WTC11 (cell line): ENCODE measurements around the gene CCDC57. TPM values are rescaled to one million over a fixed set of nuclear protein-coding genes. Genes with fewer than 3 reads are reported as not detected.

ENCODE experiments used
- ATAC-seq: fragments of 200-7000 bp; cut with Tn5 transposase; 2 replicates; pipeline ENCODE4 v1.10.0; 2021; ENCODE audit warnings: mild to moderate bottlenecking, moderate library complexity
- CTCF ChIA-PET: fragments of 300-600 bp; sonication (Branson Sonifier 250); formaldehyde crosslinking; loops from one replicate; lab custom pipeline; 2021; ENCODE audit warnings: antibody characterized with exemption; lab: Charles Lee
- POLR2A ChIA-PET: fragments of 350-600 bp; sonication (Branson Sonifier 250); formaldehyde crosslinking; loops from one replicate; lab custom pipeline; 2021; ENCODE audit warnings: antibody characterized with exemption; lab: Charles Lee
- DNase-seq: peaks from one replicate; pipeline ENCODE4 v3.0.0; 2021; ENCODE audit warnings: low spot score
- H3K27ac Mint-ChIP-seq: 2 replicates; pipeline ENCODE4 v1.8.0; 2021; ENCODE audit warnings: mixed read lengths
- H3K27me3 Mint-ChIP-seq: 2 replicates; pipeline ENCODE4 v1.8.0; 2021; ENCODE audit warnings: low read depth, mild to moderate bottlenecking, moderate library complexity, mixed read lengths
- H3K36me3 Mint-ChIP-seq: 2 replicates; pipeline ENCODE4 v1.8.0; 2021; ENCODE audit warnings: mixed read lengths
- H3K4me1 Mint-ChIP-seq: 2 replicates; pipeline ENCODE4 v1.8.0; 2022; ENCODE audit warnings: mixed read lengths
- H3K4me3 Mint-ChIP-seq: 2 replicates; pipeline ENCODE4 v1.8.0; 2021; ENCODE audit warnings: mild to moderate bottlenecking, moderate library complexity, mixed read lengths
- H3K9me3 Mint-ChIP-seq: 2 replicates; pipeline ENCODE4 v1.8.0; 2021; ENCODE audit warnings: mixed read lengths
- FOXJ3 ChIP-seq: sonication (generic); formaldehyde crosslinking; IDR thresholded peaks from 2 replicates; pipeline ENCODE4 v1.9.0; 2021; ENCODE audit warnings: missing genetic modification reagents, mild to moderate bottlenecking, borderline replicate concordance
- FOXP1 ChIP-seq: sonication (generic); formaldehyde crosslinking; IDR thresholded peaks from 2 replicates; pipeline ENCODE4 v1.8.0; 2022; ENCODE audit warnings: missing genetic modification reagents, mild to moderate bottlenecking, moderate library complexity, borderline replicate concordance
- GTF2I ChIP-seq: fragments of 250-450 bp; sonication (Bioruptor Pico); conservative IDR thresholded peaks from 2 replicates; pipeline ENCODE4 v1.4.0; 2021; ENCODE audit warnings: mild to moderate bottlenecking
- MXD4 ChIP-seq: fragments of 250-450 bp; sonication (Bioruptor Pico); IDR thresholded peaks from 2 replicates; pipeline ENCODE4 v1.8.0; 2021; ENCODE audit warnings: mild to moderate bottlenecking, moderate library complexity, borderline replicate concordance
- OVOL2 ChIP-seq: fragments of 250-450 bp; sonication (Bioruptor Pico); IDR thresholded peaks from 2 replicates; pipeline ENCODE4 v1.9.0; 2021; ENCODE audit warnings: mild to moderate bottlenecking, borderline replicate concordance
- RORB ChIP-seq: fragments of 250-450 bp; sonication (Bioruptor Pico); IDR thresholded peaks from 2 replicates; pipeline ENCODE4 v1.9.0; 2021; ENCODE audit warnings: mild to moderate bottlenecking
- SP1 ChIP-seq: sonication (generic); formaldehyde crosslinking; conservative IDR thresholded peaks from 2 replicates; pipeline ENCODE4 v1.8.1; 2022; ENCODE audit warnings: missing genetic modification reagents
- TEAD1 ChIP-seq: sonication (generic); formaldehyde crosslinking; IDR thresholded peaks from 2 replicates; pipeline ENCODE4 v1.8.0; 2022; ENCODE audit warnings: mild to moderate bottlenecking, missing genetic modification reagents
- ZBTB21 ChIP-seq: sonication (generic); formaldehyde crosslinking; IDR thresholded peaks from 2 replicates; pipeline ENCODE4 v1.8.1; 2023; ENCODE audit warnings: mild to moderate bottlenecking, missing genetic modification reagents, borderline replicate concordance
- ZNF138 ChIP-seq: sonication (generic); formaldehyde crosslinking; conservative IDR thresholded peaks from 2 replicates; pipeline ENCODE4 v1.8.1; 2022; ENCODE audit warnings: mild to moderate bottlenecking, moderate library complexity, missing genetic modification reagents
- ZNF423 ChIP-seq: fragments of 250-450 bp; sonication (Bioruptor Pico); IDR thresholded peaks from 2 replicates; pipeline ENCODE4 v2.1.2; 2022; ENCODE audit warnings: mild to moderate bottlenecking, moderate library complexity
- ZNF671 ChIP-seq: fragments of 250-450 bp; sonication (Bioruptor Pico); IDR thresholded peaks from 2 replicates; pipeline ENCODE4 v1.8.0; 2021; ENCODE audit warnings: mild to moderate bottlenecking
- total RNA-seq: library from RNA; stranded (reverse); gene quantifications from 3 replicates; pipeline ENCODE4 v1.2.3, GENCODE V29; 2021
- TF ChIP-seq, protein P1 (sequence below): fragments of 250-450 bp; sonication (Bioruptor Pico); IDR thresholded peaks from 2 replicates; pipeline ENCODE4 v1.9.0; 2021; ENCODE audit warnings: moderate library complexity, mild to moderate bottlenecking, inconsistent platforms, borderline replicate concordance
- TF ChIP-seq, protein P2 (sequence below): sonication (generic); formaldehyde crosslinking; IDR thresholded peaks from 2 replicates; pipeline ENCODE4 v1.8.1; 2023; ENCODE audit warnings: mild to moderate bottlenecking, missing genetic modification reagents, moderate library complexity
- TF ChIP-seq, protein P3 (sequence below): sonication (generic); formaldehyde crosslinking; IDR thresholded peaks from 2 replicates; pipeline ENCODE4 v1.8.0; 2022; ENCODE audit warnings: mild to moderate bottlenecking, missing genetic modification reagents
- TF ChIP-seq, protein P4 (sequence below): fragments of 250-450 bp; sonication (Bioruptor Pico); IDR thresholded peaks from 2 replicates; pipeline ENCODE4 v1.9.0; 2021; ENCODE audit warnings: mild to moderate bottlenecking, borderline replicate concordance
- TF ChIP-seq, protein P5 (sequence below): sonication (generic); formaldehyde crosslinking; IDR thresholded peaks from 2 replicates; pipeline ENCODE4 v1.8.1; 2022; ENCODE audit warnings: low read depth, missing genetic modification reagents, borderline replicate concordance
- TF ChIP-seq, protein P6 (sequence below): fragments of 250-450 bp; sonication (Bioruptor Pico); conservative IDR thresholded peaks from 2 replicates; pipeline ENCODE4 v1.9.0; 2021; ENCODE audit warnings: mild to moderate bottlenecking

The CCDC57 gene
- total RNA-seq, 1 experiment from 2014 or later, result 20.0 TPM

DNA sequence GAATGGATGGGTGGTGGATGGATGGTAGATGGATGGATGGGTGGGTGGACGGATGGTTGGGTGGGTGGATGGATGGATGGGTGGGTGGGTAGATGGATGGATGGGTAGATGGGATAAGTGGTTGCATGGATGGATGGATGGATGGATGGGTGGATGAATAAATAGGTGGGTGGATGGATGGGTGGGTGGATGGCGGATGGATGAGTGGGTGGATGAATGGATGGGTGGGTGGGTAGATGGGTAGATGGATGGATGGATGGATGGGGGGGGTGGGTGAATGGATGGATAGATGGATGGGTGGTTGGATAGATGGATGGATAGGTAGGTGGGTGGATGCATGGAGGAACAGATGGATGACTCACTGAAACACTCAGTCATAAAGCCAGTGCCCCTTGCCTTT, 63.6 kb downstream of the CCDC57 start:
- DNase-seq (no peak), ATAC-seq (no peak)
- Mint-ChIP-seq H3K4me3 (no peak overlapping the region), H3K27ac (no peak overlapping the region), H3K27me3 (no peaks in the 10 kb centered on the region; the same call in 1 of the 2 replicates), H3K36me3 (peaks cover 16% of the 10 kb centered on the region), H3K4me1 (0 out of 2 replicates have a peak, but pooled peaks cover 3% of the 10 kb centered on the region), H3K9me3 (peaks cover 4% of the 10 kb centered on the region; the same call in 1 of the 2 replicates)
- ChIA-PET POLR2A (no interaction called here), CTCF (no interaction called here)
- TF ChIP-seq TEAD1 (CRISPR knock-in tag) (no peak), ZBTB21 (CRISPR knock-in tag) (no peak), FOXP1 (no peak), RORB (CRISPR knock-in tag) (no peak), GTF2I (CRISPR knock-in tag) (no peak), ZNF671 (CRISPR knock-in tag) (no peak), OVOL2 (CRISPR knock-in tag) (no peak)
- TF ChIP-seq, protein P1, sequence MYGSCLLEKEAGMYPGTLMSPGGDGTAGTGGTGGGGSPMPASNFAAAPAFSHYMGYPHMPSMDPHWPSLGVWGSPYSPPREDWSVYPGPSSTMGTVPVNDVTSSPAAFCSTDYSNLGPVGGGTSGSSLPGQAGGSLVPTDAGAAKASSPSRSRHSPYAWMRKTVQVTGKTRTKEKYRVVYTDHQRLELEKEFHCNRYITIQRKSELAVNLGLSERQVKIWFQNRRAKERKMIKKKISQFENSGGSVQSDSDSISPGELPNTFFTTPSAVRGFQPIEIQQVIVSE (CRISPR knock-in tag), result no peak
- TF ChIP-seq, protein P2, sequence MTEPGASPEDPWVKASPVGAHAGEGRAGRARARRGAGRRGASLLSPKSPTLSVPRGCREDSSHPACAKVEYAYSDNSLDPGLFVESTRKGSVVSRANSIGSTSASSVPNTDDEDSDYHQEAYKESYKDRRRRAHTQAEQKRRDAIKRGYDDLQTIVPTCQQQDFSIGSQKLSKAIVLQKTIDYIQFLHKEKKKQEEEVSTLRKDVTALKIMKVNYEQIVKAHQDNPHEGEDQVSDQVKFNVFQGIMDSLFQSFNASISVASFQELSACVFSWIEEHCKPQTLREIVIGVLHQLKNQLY, result no peak
- TF ChIP-seq, protein P3, sequence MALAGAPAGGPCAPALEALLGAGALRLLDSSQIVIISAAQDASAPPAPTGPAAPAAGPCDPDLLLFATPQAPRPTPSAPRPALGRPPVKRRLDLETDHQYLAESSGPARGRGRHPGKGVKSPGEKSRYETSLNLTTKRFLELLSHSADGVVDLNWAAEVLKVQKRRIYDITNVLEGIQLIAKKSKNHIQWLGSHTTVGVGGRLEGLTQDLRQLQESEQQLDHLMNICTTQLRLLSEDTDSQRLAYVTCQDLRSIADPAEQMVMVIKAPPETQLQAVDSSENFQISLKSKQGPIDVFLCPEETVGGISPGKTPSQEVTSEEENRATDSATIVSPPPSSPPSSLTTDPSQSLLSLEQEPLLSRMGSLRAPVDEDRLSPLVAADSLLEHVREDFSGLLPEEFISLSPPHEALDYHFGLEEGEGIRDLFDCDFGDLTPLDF (CRISPR knock-in tag), result no peak
- TF ChIP-seq, protein P4, sequence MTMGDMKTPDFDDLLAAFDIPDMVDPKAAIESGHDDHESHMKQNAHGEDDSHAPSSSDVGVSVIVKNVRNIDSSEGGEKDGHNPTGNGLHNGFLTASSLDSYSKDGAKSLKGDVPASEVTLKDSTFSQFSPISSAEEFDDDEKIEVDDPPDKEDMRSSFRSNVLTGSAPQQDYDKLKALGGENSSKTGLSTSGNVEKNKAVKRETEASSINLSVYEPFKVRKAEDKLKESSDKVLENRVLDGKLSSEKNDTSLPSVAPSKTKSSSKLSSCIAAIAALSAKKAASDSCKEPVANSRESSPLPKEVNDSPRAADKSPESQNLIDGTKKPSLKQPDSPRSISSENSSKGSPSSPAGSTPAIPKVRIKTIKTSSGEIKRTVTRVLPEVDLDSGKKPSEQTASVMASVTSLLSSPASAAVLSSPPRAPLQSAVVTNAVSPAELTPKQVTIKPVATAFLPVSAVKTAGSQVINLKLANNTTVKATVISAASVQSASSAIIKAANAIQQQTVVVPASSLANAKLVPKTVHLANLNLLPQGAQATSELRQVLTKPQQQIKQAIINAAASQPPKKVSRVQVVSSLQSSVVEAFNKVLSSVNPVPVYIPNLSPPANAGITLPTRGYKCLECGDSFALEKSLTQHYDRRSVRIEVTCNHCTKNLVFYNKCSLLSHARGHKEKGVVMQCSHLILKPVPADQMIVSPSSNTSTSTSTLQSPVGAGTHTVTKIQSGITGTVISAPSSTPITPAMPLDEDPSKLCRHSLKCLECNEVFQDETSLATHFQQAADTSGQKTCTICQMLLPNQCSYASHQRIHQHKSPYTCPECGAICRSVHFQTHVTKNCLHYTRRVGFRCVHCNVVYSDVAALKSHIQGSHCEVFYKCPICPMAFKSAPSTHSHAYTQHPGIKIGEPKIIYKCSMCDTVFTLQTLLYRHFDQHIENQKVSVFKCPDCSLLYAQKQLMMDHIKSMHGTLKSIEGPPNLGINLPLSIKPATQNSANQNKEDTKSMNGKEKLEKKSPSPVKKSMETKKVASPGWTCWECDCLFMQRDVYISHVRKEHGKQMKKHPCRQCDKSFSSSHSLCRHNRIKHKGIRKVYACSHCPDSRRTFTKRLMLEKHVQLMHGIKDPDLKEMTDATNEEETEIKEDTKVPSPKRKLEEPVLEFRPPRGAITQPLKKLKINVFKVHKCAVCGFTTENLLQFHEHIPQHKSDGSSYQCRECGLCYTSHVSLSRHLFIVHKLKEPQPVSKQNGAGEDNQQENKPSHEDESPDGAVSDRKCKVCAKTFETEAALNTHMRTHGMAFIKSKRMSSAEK (CRISPR knock-in tag), result no peak

DNA sequence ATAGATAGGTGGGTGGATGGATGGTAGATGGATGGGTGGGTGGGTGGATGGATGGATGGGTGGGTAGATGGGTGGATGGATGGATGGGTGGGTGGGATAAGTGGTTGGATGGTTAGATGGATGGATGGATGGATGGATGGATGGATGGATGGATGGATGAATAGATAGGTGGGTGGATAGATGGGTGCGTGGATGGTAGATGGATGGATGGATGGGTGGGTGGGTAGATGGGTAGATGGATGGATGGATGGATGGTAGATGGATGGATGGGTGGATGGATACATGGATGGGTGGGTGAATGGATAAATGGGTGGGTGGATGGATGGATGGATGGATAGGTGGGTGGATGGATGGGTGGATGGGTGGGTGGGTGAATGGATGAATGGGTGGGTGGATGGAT, 64.6 kb downstream of the CCDC57 start:
- CTCF ChIA-PET, result no interaction called here
- Mint-ChIP-seq H3K9me3 (peaks cover 4% of the 10 kb centered on the region; the same call in 1 of the 2 replicates), H3K27ac (no peak overlapping the region), H3K4me3 (no peak overlapping the region), H3K4me1 (no peaks in the 10 kb centered on the region), H3K36me3 (peaks cover 16% of the 10 kb centered on the region), H3K27me3 (no peaks in the 10 kb centered on the region)
- POLR2A ChIA-PET, result no interaction called here
- TF ChIP-seq, protein P5, sequence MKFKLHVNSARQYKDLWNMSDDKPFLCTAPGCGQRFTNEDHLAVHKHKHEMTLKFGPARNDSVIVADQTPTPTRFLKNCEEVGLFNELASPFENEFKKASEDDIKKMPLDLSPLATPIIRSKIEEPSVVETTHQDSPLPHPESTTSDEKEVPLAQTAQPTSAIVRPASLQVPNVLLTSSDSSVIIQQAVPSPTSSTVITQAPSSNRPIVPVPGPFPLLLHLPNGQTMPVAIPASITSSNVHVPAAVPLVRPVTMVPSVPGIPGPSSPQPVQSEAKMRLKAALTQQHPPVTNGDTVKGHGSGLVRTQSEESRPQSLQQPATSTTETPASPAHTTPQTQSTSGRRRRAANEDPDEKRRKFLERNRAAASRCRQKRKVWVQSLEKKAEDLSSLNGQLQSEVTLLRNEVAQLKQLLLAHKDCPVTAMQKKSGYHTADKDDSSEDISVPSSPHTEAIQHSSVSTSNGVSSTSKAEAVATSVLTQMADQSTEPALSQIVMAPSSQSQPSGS, result no peak
- TF ChIP-seq, protein P6, sequence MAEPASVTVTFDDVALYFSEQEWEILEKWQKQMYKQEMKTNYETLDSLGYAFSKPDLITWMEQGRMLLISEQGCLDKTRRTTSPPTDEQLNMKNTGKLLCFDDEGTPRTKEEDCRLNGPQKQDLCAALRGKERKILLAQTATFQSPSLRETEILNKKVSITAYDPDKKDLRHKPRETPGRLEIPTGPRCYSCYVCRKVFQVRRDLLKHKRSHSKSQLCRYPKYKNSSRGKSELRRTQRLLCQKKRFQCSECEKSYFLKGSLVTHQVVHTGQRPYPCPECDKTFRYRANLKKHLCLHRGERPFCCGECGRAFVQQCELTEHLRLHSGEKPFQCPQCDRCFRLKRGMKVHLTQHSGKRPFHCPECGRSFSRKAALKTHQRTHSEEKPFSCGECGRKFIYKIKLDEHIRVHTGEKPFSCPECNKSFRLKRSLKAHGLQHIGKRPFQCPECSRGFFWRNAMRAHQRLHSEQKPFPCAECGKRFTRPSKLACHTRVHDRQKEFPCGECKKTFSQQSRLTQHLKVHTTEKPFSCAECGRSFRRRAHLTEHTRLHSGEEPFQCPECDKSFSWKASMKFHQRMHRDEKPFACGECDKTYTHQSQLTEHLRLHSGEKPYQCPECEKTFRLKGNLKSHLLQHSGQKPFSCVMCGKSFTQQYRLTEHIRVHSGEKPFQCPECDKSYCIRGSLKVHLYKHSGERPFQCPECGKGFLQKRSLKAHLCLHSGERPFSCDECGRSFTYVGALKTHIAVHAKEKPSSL, result no peak
- TF ChIP-seq FOXJ3 (CRISPR knock-in tag), result no peak
- TF ChIP-seq MXD4 (CRISPR knock-in tag), result no peak
- no peak for TF ChIP-seq GTF2I (CRISPR knock-in tag)
- TF ChIP-seq TEAD1 (CRISPR knock-in tag), result no peak
- no peak for TF ChIP-seq ZNF423 (CRISPR knock-in tag)
- no peak for TF ChIP-seq ZBTB21 (CRISPR knock-in tag)
- TF ChIP-seq SP1 (CRISPR knock-in tag), result no peak
- no peak for TF ChIP-seq ZNF138 (CRISPR knock-in tag)
- DNase-seq, result no peak
- ATAC-seq, result no peak
